ENCODE results near the gene PRKAR2B.

PRKAR2B gene

GRCh38 chr7:107001490-107001889 is 43.0 kb upstream of the PRKAR2B start:
- H3K9ac ChIP-seq (ENCODE audit: low read length): no peak overlapping the region
- no peaks in the 10 kb centered on the region for H3K4me1 ChIP-seq (ENCODE audit: low read length)

GRCh38 chr7:107002126-107002525 is 42.4 kb upstream of the PRKAR2B start:
- no peaks in the 10 kb centered on the region for H3K36me3 ChIP-seq (replicated peaks; ENCODE audit: low read depth, low read length)
- H2AFZ ChIP-seq (ENCODE audit: low read depth, low read length): no peak overlapping the region
- H3K4me2 ChIP-seq (ENCODE audit: low read length): no peak overlapping the region
- H4K20me1 ChIP-seq (ENCODE audit: insufficient read depth, low read length): no peaks in the 10 kb centered on the region
- H3K27ac ChIP-seq (ENCODE audit: low read length): no peak overlapping the region
- no peaks in the 10 kb centered on the region for H3K27me3 ChIP-seq (ENCODE audit: low read depth, low read length)
- H3K79me2 ChIP-seq (ENCODE audit: low read length): no peaks in the 10 kb centered on the region
- no peaks in the 10 kb centered on the region for H3K4me1 ChIP-seq (ENCODE audit: low read length)
- H3K4me3 ChIP-seq (ENCODE audit: low read length): no peak overlapping the region
- H3K9ac ChIP-seq (ENCODE audit: low read length): no peak overlapping the region
- no peak for TF ChIP-seq EZH2phosphoT487 (IDR thresholded peaks at IDR 0.05; ENCODE audit: low read depth)
- TF ChIP-seq CTCF (IDR thresholded peaks at IDR 0.05; ENCODE audit: low read depth, low read length): no peak
- H3K9me3 ChIP-seq (ENCODE audit: insufficient read depth, low read length): no peaks in the 10 kb centered on the region

More at GRCh38 chr7:107001490-107001889, 43.0 kb upstream of the PRKAR2B start:
- TF ChIP-seq EZH2phosphoT487 (IDR thresholded peaks at IDR 0.05; ENCODE audit: low read depth) (no peak), CTCF (IDR thresholded peaks at IDR 0.05; ENCODE audit: low read depth, low read length) (no peak)
- Histone ChIP-seq H2AFZ (ENCODE audit: low read depth, low read length) (no peak overlapping the region), H3K27me3 (ENCODE audit: low read depth, low read length) (no peaks in the 10 kb centered on the region), H4K20me1 (ENCODE audit: insufficient read depth, low read length) (no peaks in the 10 kb centered on the region), H3K79me2 (ENCODE audit: low read length) (no peaks in the 10 kb centered on the region), H3K4me3 (ENCODE audit: low read length) (no peak overlapping the region), H3K4me2 (ENCODE audit: low read length) (no peak overlapping the region), H3K36me3 (replicated peaks; ENCODE audit: low read depth, low read length) (no peaks in the 10 kb centered on the region), H3K27ac (ENCODE audit: low read length) (no peak overlapping the region), H3K9me3 (ENCODE audit: insufficient read depth, low read length) (no peaks in the 10 kb centered on the region)

GRCh38 chr7:107002529-107002998 is 41.9 kb upstream of the PRKAR2B start:
- TF ChIP-seq CTCF (IDR thresholded peaks at IDR 0.05; ENCODE audit: low read depth, low read length) (no peak), EZH2phosphoT487 (IDR thresholded peaks at IDR 0.05; ENCODE audit: low read depth) (no peak)

GRCh38 chr7:107007007-107007891 is 37.3 kb upstream of the PRKAR2B start:
- TF ChIP-seq EZH2phosphoT487 (IDR thresholded peaks at IDR 0.05; ENCODE audit: low read depth) (no peak), CTCF (IDR thresholded peaks at IDR 0.05; ENCODE audit: low read depth, low read length) (no peak)
- Histone ChIP-seq H3K27ac (ENCODE audit: low read length) (no peak overlapping the region), H3K9me3 (ENCODE audit: insufficient read depth, low read length) (no peaks in the 10 kb centered on the region), H3K27me3 (ENCODE audit: low read depth, low read length) (no peaks in the 10 kb centered on the region), H3K4me1 (ENCODE audit: low read length) (no peaks in the 10 kb centered on the region), H4K20me1 (ENCODE audit: insufficient read depth, low read length) (no peaks in the 10 kb centered on the region), H3K9ac (ENCODE audit: low read length) (no peak overlapping the region), H3K4me2 (ENCODE audit: low read length) (no peak overlapping the region), H3K79me2 (ENCODE audit: low read length) (no peaks in the 10 kb centered on the region), H3K4me3 (ENCODE audit: low read length) (no peak overlapping the region), H2AFZ (ENCODE audit: low read depth, low read length) (no peak overlapping the region; the same call in 1 of the 2 replicates), H3K36me3 (replicated peaks; ENCODE audit: low read depth, low read length) (no peaks in the 10 kb centered on the region)

More at GRCh38 chr7:107002529-107002998, 41.9 kb upstream of the PRKAR2B start:
- no peaks in the 10 kb centered on the region for H3K36me3 ChIP-seq (replicated peaks; ENCODE audit: low read depth, low read length)
- H4K20me1 ChIP-seq (ENCODE audit: insufficient read depth, low read length): no peaks in the 10 kb centered on the region
- no peak overlapping the region for H2AFZ ChIP-seq (ENCODE audit: low read depth, low read length)
- H3K79me2 ChIP-seq (ENCODE audit: low read length): no peaks in the 10 kb centered on the region
- H3K9ac ChIP-seq (ENCODE audit: low read length): no peak overlapping the region
- no peaks in the 10 kb centered on the region for H3K4me1 ChIP-seq (ENCODE audit: low read length)
- H3K27ac ChIP-seq (ENCODE audit: low read length): no peak overlapping the region
- no peaks in the 10 kb centered on the region for H3K9me3 ChIP-seq (ENCODE audit: insufficient read depth, low read length)
- no peak overlapping the region for H3K4me2 ChIP-seq (ENCODE audit: low read length)
- no peaks in the 10 kb centered on the region for H3K27me3 ChIP-seq (ENCODE audit: low read depth, low read length)
- no peak overlapping the region for H3K4me3 ChIP-seq (ENCODE audit: low read length)

Measured in OCI-LY3 (cell line).